Nucleus accumbens (tissue), 56 donors: ENCODE results near the gene RGP1.

ENCODE experiments used
- DNase-seq, 56 donors: peaks; one replicate each; lab custom pipeline; 2025; lab: John Stamatoyannopoulos, UW

The RGP1 gene

GRCh38 chr9:35797311-35798109 lies 48.4 kb downstream of the RGP1 start:
- DNase-seq = no peak

DNA sequence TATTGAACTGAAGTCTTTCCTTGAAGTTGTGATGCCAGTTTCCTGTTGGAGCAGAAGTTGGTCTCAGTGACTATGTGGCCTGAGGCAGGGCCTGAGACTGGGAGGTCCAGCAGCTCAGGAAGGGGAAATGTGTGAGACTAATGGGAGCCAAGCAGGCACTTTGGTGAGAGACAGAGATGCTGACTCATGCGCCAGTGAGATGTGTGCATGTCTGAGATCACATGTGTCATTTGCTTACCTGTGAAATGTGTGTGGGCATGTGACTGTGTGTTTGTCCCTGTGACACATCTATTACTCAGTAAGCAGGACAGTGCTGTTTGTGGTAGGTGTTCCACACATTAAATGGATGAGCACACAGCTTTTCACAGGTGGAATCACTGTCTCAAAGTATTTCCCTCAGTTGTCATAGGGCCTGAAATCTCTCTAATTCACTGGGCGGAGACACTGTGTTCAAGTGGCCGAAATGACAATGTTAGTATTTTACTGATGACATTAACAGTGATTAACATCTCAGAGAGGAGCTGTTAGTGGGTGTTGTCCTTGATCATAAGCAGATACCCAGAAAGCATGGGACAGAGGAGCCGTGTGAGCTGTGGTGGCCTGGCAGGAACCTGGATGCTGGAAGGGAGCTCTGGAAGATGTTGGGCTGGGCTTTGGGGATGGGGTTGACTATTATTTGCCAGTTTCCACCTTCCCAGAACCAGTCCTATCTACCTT lies 49.7 kb downstream of the RGP1 start:
- peak in 11 of 56 donors; percentile 3 to 55 (median 21) for DNase-seq

- no peak for DNase-seq
Measured at GRCh38 chr9:35800530-35800929, 51.4 kb downstream of the RGP1 start.

GRCh38 chr9:35801328-35802128 lies 52.4 kb downstream of the RGP1 start:
- no peak for DNase-seq

DNA sequence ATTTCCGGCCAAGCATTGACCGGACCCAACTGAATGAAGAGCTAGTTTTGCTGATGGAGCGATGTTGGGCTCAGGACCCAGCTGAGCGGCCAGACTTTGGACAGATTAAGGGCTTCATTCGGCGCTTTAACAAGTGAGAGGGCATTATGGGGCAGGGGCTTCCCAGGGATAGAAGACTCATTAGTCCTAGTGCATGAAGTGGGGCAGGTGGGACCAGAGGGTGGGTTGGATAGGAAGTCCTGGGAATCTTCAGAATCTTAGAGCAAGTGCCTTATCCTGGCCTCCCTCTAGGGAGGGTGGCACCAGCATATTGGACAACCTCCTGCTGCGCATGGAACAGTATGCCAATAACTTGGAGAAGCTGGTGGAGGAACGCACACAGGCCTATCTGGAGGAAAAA lies 57.0 kb downstream of the RGP1 start:
- DNase-seq = no peak
